Stimulated activated naive CD8-positive, alpha-beta T cell treated with anti-CD3 and anti-CD28 coated beads, Interleukin-15, amount 100 ng/mL, for 72 hours (primary cell): ENCODE data around the gene RAI1.
"Not testable (repeated sequence)": the region's sequence is repeated elsewhere in the genome, so short reads cannot be mapped to it uniquely, and the experiment has no call there.

Experiments
- ATAC-seq: fragments of 150-1000 bp; cut with Tn5 transposase; 2 replicates; pipeline ENCODE4 v1.10.0; 2021; ENCODE audit warnings: mild to moderate bottlenecking, moderate library complexity
- DNase-seq, 2 donors: peaks; one replicate each; pipeline ENCODE4 v3.0.0; 2021 to 2022
- H3K27ac Mint-ChIP-seq, 2 donors: one replicate each; pipeline ENCODE4 v1.8.0; 2022; ENCODE audit warnings: mild to moderate bottlenecking in 2 of 2, mixed read lengths in 2 of 2, moderate library complexity in 2 of 2
- H3K27me3 Mint-ChIP-seq: one replicate; pipeline ENCODE4 v1.8.0; 2022; ENCODE audit warnings: mixed read lengths
- H3K4me1 Mint-ChIP-seq: one replicate; pipeline ENCODE4 v1.8.0; 2022; ENCODE audit warnings: mild to moderate bottlenecking, mixed read lengths
- H3K4me3 Mint-ChIP-seq, 2 donors: one replicate each; pipeline ENCODE4 v1.8.0; 2022; ENCODE audit warnings: mild to moderate bottlenecking in 2 of 2, mixed read lengths in 2 of 2, moderate library complexity in 1 of 2
- H3K9me3 Mint-ChIP-seq, 2 donors: one replicate each; pipeline ENCODE4 v1.8.0; 2022; ENCODE audit warnings: mixed read lengths in 2 of 2

Gene RAI1

GRCh38 chr17:17683710-17684365 lies 2.6 kb downstream of the RAI1 start:
- H3K27ac Mint-ChIP-seq: peak overlapping the region; percentile 57 to 96
- H3K4me1 Mint-ChIP-seq: peaks cover 53% of the 10 kb centered on the region
- DNase-seq (no peak), ATAC-seq (no peak)
- H3K27me3 Mint-ChIP-seq: no peaks in the 10 kb centered on the region
- no peaks in the 10 kb centered on the region for H3K9me3 Mint-ChIP-seq
- H3K4me3 Mint-ChIP-seq: peak overlapping the region; percentile 86 to 94

- no peak for DNase-seq
- Mint-ChIP-seq H3K9me3 (no peaks in the 10 kb centered on the region), H3K27ac (no peak overlapping the region), H3K4me3 (peak overlapping the region; percentile 65 to 66), H3K27me3 (no peaks in the 10 kb centered on the region), H3K4me1 (peaks cover 63% of the 10 kb centered on the region)
- no peak for ATAC-seq
Observed at GRCh38 chr17:17684906-17685774, 3.9 kb downstream of the RAI1 start.

GRCh38 chr17:17685775-17686291 lies 4.6 kb downstream of the RAI1 start:
- DNase-seq (peak in 1 of 2 donors; percentile 31), ATAC-seq (no peak)
- H3K27me3 Mint-ChIP-seq: no peaks in the 10 kb centered on the region
- peak overlapping the region; percentile 65 to 66 for H3K4me3 Mint-ChIP-seq
- H3K9me3 Mint-ChIP-seq: no peaks in the 10 kb centered on the region
- H3K27ac Mint-ChIP-seq: peak overlapping the region in 1 of 2 donors; percentile 55
- H3K4me1 Mint-ChIP-seq: peaks cover 67% of the 10 kb centered on the region

GRCh38 chr17:17689312-17689711 lies 8.1 kb downstream of the RAI1 start:
- Mint-ChIP-seq H3K27ac (no peak overlapping the region), H3K9me3 (no peaks in the 10 kb centered on the region), H3K27me3 (no peaks in the 10 kb centered on the region), H3K4me1 (peaks cover 85% of the 10 kb centered on the region), H3K4me3 (no peak overlapping the region)
- DNase-seq: no peak
- ATAC-seq: no peak

GRCh38 chr17:17690233-17690632 lies 9.0 kb downstream of the RAI1 start:
- not testable (repeated sequence) for ATAC-seq, DNase-seq, H3K27me3 Mint-ChIP-seq, H3K4me3 Mint-ChIP-seq, H3K9me3 Mint-ChIP-seq
- Mint-ChIP-seq H3K4me1 (peaks cover 80% of the 10 kb centered on the region), H3K27ac (peak overlapping the region; percentile 23 to 63)

- peak; percentile 31 for ATAC-seq
- H3K9me3 Mint-ChIP-seq: no peaks in the 10 kb centered on the region
- peaks cover 80% of the 10 kb centered on the region for H3K4me1 Mint-ChIP-seq
- DNase-seq: peak in 1 of 2 donors; percentile 30
- H3K27ac Mint-ChIP-seq: peak overlapping the region; percentile 63 to 89
- H3K4me3 Mint-ChIP-seq: peak overlapping the region; percentile 74 to 75
- no peaks in the 10 kb centered on the region for H3K27me3 Mint-ChIP-seq
Observed at GRCh38 chr17:17691468-17692263, 10.4 kb downstream of the RAI1 start.

GRCh38 chr17:17692353-17693252 lies 11.3 kb downstream of the RAI1 start:
- Mint-ChIP-seq H3K9me3 (no peaks in the 10 kb centered on the region), H3K27ac (peak overlapping the region; percentile 9 to 63), H3K27me3 (no peaks in the 10 kb centered on the region), H3K4me1 (peaks cover 80% of the 10 kb centered on the region), H3K4me3 (peak overlapping the region; percentile 74 to 75)
- ATAC-seq (no peak), DNase-seq (no peak)

GRCh38 chr17:17693253-17694168 lies 12.3 kb downstream of the RAI1 start:
- ATAC-seq: peak; percentile 10
- Mint-ChIP-seq H3K4me3 (peak overlapping the region; percentile 60 to 84), H3K27me3 (no peaks in the 10 kb centered on the region), H3K9me3 (no peaks in the 10 kb centered on the region), H3K27ac (peak overlapping the region; percentile 94 to 98), H3K4me1 (peaks cover 89% of the 10 kb centered on the region)
- DNase-seq: no peak

GRCh38 chr17:17694169-17695081 lies 13.2 kb downstream of the RAI1 start:
- H3K4me3 Mint-ChIP-seq: peak overlapping the region; percentile 87 to 93
- peak; percentile 79 for ATAC-seq
- peaks cover 94% of the 10 kb centered on the region for H3K4me1 Mint-ChIP-seq
- H3K27me3 Mint-ChIP-seq: no peaks in the 10 kb centered on the region
- H3K27ac Mint-ChIP-seq: peak overlapping the region; percentile 94 to 98
- peak; percentile 60 to 79 for DNase-seq
- H3K9me3 Mint-ChIP-seq: no peaks in the 10 kb centered on the region

GRCh38 chr17:17696085-17696484 lies 14.8 kb downstream of the RAI1 start:
- H3K27ac Mint-ChIP-seq: peak overlapping the region; percentile 3 to 87
- ATAC-seq: no peak
- H3K4me3 Mint-ChIP-seq: peak overlapping the region; percentile 87 to 93
- H3K9me3 Mint-ChIP-seq: no peaks in the 10 kb centered on the region
- DNase-seq: no peak
- peaks cover 82% of the 10 kb centered on the region for H3K4me1 Mint-ChIP-seq
- no peaks in the 10 kb centered on the region for H3K27me3 Mint-ChIP-seq

- H3K9me3 Mint-ChIP-seq: no peaks in the 10 kb centered on the region
- H3K27me3 Mint-ChIP-seq: no peaks in the 10 kb centered on the region
- H3K27ac Mint-ChIP-seq: peak overlapping the region; percentile 13 to 60
- DNase-seq: no peak
- peak overlapping the region in 1 of 2 donors; percentile 14 for H3K4me3 Mint-ChIP-seq
- peaks cover 82% of the 10 kb centered on the region for H3K4me1 Mint-ChIP-seq
- ATAC-seq: no peak
Observed at GRCh38 chr17:17696882-17697633, 15.8 kb downstream of the RAI1 start.

GRCh38 chr17:17698371-17698770 lies 17.1 kb downstream of the RAI1 start:
- H3K27me3 Mint-ChIP-seq: no peaks in the 10 kb centered on the region
- H3K9me3 Mint-ChIP-seq: no peaks in the 10 kb centered on the region
- peaks cover 77% of the 10 kb centered on the region for H3K4me1 Mint-ChIP-seq
- H3K27ac Mint-ChIP-seq: peak overlapping the region in 1 of 2 donors; percentile 6
- DNase-seq: no peak
- ATAC-seq: no peak
- no peak overlapping the region for H3K4me3 Mint-ChIP-seq
